HCT116 (cell line): ENCODE measurements around the gene GRK5. TPM values are rescaled to one million over a fixed set of nuclear protein-coding genes. Genes with fewer than 3 reads are reported as not detected.

Source experiments
- ATAC-seq: fragments of 200-7000 bp; cut with Tn5 transposase; 2 replicates; pipeline ENCODE4 v1.9.1; 2020; ENCODE audit warnings: mild to moderate bottlenecking, moderate library complexity
- BruUV-seq: library from RNA; stranded (reverse); fragments of 400-500 nt; replicated peaks from 2 replicates; lab custom pipeline; 2021; lab: Mats Ljungman, UMichigan
- CTCF ChIA-PET: fragments of 300-600 bp; sonication (Branson Sonifier 250); formaldehyde crosslinking; loops from one replicate; lab custom pipeline; 2021; ENCODE audit warnings: antibody characterized with exemption; lab: Charles Lee
- POLR2A ChIA-PET: fragments of 300-600, 350-600 bp; sonication (Branson Sonifier 250); formaldehyde crosslinking; loops from one replicate; lab custom pipeline; 2021; ENCODE audit warnings: antibody characterized with exemption; lab: Charles Lee
- RAD21 ChIA-PET, 2 experiments: fragments of 300-600 bp; sonication (Branson Sonifier 250); formaldehyde crosslinking; loops; one replicate each; lab custom pipeline; 2023; ENCODE audit warnings: low total read pairs in 2 of 2; ENCODE audit not compliant: uncharacterized antibody in 2 of 2, unreplicated experiment in 2 of 2, low non-redundant PET in 1 of 2; lab: Charles Lee
- DNase-seq: peaks from one replicate; pipeline ENCODE4 v3.0.0-alpha.2; 2010; ENCODE audit warnings: low read depth, low spot score
- H2AFZ ChIP-seq: fragments of 200-600 bp; shearing (Covaris generic), sonication (generic); 2 replicates; pipeline ENCODE4 v1.6.1; 2017; ENCODE audit warnings: low read depth, mixed run types, mixed read lengths, antibody characterized with exemption, low read length; ENCODE audit not compliant: poor library complexity, severe bottlenecking
- H3K27ac ChIP-seq: 2 replicates; pipeline ENCODE4 v1.5.1; 2012; ENCODE audit warnings: low read depth, low read length
- H3K27me3 ChIP-seq: fragments of 200-600 bp; sonication (generic); 2 replicates; pipeline ENCODE4 v1.6.1; 2016; ENCODE audit warnings: mixed run types, low read length, mixed read lengths; ENCODE audit not compliant: insufficient read depth
- H3K36me3 ChIP-seq, 2 experiments: fragments of 200-500 bp in 1 of 2; fragments of 200-600 bp in 1 of 2; sonication (Bioruptor generic) in 1 of 2; sonication (generic) in 1 of 2; 2 replicates each; pipeline versions ENCODE4 v1.5.1 to v1.6.1; 2014 to 2016; ENCODE audit warnings: low read length in 2 of 2, inconsistent platforms in 1 of 2, mixed read lengths in 1 of 2, mixed run types in 1 of 2; ENCODE audit not compliant: insufficient read depth in 2 of 2, control insufficient read depth in 1 of 2
- H3K4me1 ChIP-seq, 2 experiments: fragments of 200-600 bp in 1 of 2; sonication (generic) in 1 of 2; 2 replicates each; pipeline versions ENCODE4 v1.5.1 to v1.6.1; 2012 to 2017; ENCODE audit warnings: low read length in 2 of 2, inconsistent platforms in 1 of 2, mild to moderate bottlenecking in 1 of 2, mixed read lengths in 1 of 2, mixed run types in 1 of 2, moderate library complexity in 1 of 2; ENCODE audit not compliant: insufficient read depth in 2 of 2, control insufficient read depth in 1 of 2
- H3K4me2 ChIP-seq: fragments of 200-600 bp; sonication (generic); 2 replicates; pipeline ENCODE4 v1.6.1; 2017; ENCODE audit warnings: mixed run types, low read length, mixed read lengths
- H3K4me3 ChIP-seq, 2 experiments: fragments of 200-600 bp in 1 of 2; sonication (generic) in 1 of 2; replicated peaks in 1 of 2; 2 replicates each; pipeline ENCODE4 v1.5.1; 2011 to 2016; ENCODE audit warnings: low read length in 2 of 2, control low read depth in 1 of 2, low read depth in 1 of 2, mild to moderate bottlenecking in 1 of 2, mixed read lengths in 1 of 2, mixed run types in 1 of 2
- H3K79me2 ChIP-seq: fragments of 200-600 bp; sonication (generic); 2 replicates; pipeline ENCODE4 v1.6.1; 2017; ENCODE audit warnings: mild to moderate bottlenecking, mixed run types, low read length, moderate library complexity, mixed read lengths; ENCODE audit not compliant: insufficient read depth
- H3K9ac ChIP-seq: fragments of 200-600 bp; sonication (generic); 2 replicates; pipeline ENCODE4 v1.6.1; 2016; ENCODE audit warnings: low read length, mixed read lengths
- H3K9me2 ChIP-seq: fragments of 200-600 bp; sonication (generic), shearing (Covaris generic); 2 replicates; pipeline ENCODE4 v1.6.1; 2017; ENCODE audit warnings: mixed run types, mild to moderate bottlenecking, moderate library complexity; ENCODE audit not compliant: insufficient read depth
- H3K9me3 ChIP-seq, 2 experiments: fragments of 200-500 bp in 1 of 2; fragments of 200-600 bp in 1 of 2; sonication (Bioruptor generic) in 1 of 2; sonication (generic) in 1 of 2; 2 replicates each; pipeline ENCODE4 v1.6.1; 2014 to 2017; ENCODE audit warnings: low read length in 2 of 2, mixed read lengths in 2 of 2, inconsistent platforms in 1 of 2, low read depth in 1 of 2, mild to moderate bottlenecking in 1 of 2, mixed run types in 1 of 2, moderate library complexity in 1 of 2; ENCODE audit not compliant: control insufficient read depth in 1 of 2, insufficient read depth in 1 of 2
- H4K20me1 ChIP-seq: fragments of 200-600 bp; sonication (generic), shearing (Covaris generic); 2 replicates; pipeline ENCODE4 v1.6.1; 2017; ENCODE audit warnings: mixed run types, mild to moderate bottlenecking, moderate library complexity; ENCODE audit not compliant: insufficient read depth
- ATF3 ChIP-seq: IDR thresholded peaks from 2 replicates; pipeline ENCODE4 v1.6.1; 2012
- CBX3 ChIP-seq: IDR thresholded peaks from 2 replicates; pipeline ENCODE4 v1.6.1; 2012; ENCODE audit warnings: low read depth
- EGR1 ChIP-seq: IDR thresholded peaks from 2 replicates; pipeline ENCODE4 v1.6.1; 2012; ENCODE audit warnings: low read depth
- ELF1 ChIP-seq: IDR thresholded peaks from 2 replicates; pipeline ENCODE4 v1.6.1; 2012; ENCODE audit warnings: low read depth, borderline replicate concordance
- FOSL1 ChIP-seq: IDR thresholded peaks from 2 replicates; pipeline ENCODE4 v1.6.1; 2012; ENCODE audit warnings: low read depth
- JUND ChIP-seq: IDR thresholded peaks from 2 replicates; pipeline ENCODE4 v1.6.1; 2012
- MAX ChIP-seq: IDR thresholded peaks from 2 replicates; pipeline ENCODE4 v1.6.1; 2012
- REST ChIP-seq: IDR thresholded peaks from 2 replicates; pipeline ENCODE4 v1.6.1; 2012; ENCODE audit warnings: low read depth
- SIN3A ChIP-seq: IDR thresholded peaks from 2 replicates; pipeline ENCODE4 v1.6.1; 2012; ENCODE audit warnings: low read depth
- SP1 ChIP-seq: IDR thresholded peaks from 2 replicates; pipeline ENCODE4 v1.6.1; 2012; ENCODE audit warnings: low read depth
- TCF7L2 ChIP-seq: IDR thresholded peaks from 2 replicates; pipeline ENCODE4 v1.7.0; 2011; ENCODE audit warnings: borderline replicate concordance, inconsistent platforms; ENCODE audit not compliant: insufficient read depth, insufficient read length; ENCODE audit errors: extremely low read depth
- YY1 ChIP-seq: IDR thresholded peaks from 2 replicates; pipeline ENCODE4 v1.6.1; 2011; ENCODE audit warnings: low read length, low read depth, moderate library complexity, mild to moderate bottlenecking; ENCODE audit not compliant: insufficient replicate concordance; ENCODE audit errors: extremely low read depth
- ZBTB33 ChIP-seq: IDR thresholded peaks from 2 replicates; pipeline ENCODE4 v1.6.1; 2011; ENCODE audit warnings: mild to moderate bottlenecking, low read length, moderate library complexity; ENCODE audit not compliant: insufficient replicate concordance; ENCODE audit errors: extremely low read depth
- intact Hi-C: fragments of 100-400 bp; cut with micrococcal nuclease; formaldehyde crosslinking; loops from 2 replicates; pipeline ENCODE4 v1.10.0; 2022
- total RNA-seq: library from RNA; stranded (reverse); gene quantifications from one replicate; pipeline ENCODE4 v1.2.1, GENCODE V29; 2021; ENCODE audit not compliant: unreplicated experiment

GRK5 gene
- total RNA-seq, 1 experiment from 2014 or later = 7.3 TPM

GRCh38 chr10:119254335-119254734, 47.0 kb downstream of the GRK5 start:
- ATAC-seq (peak; percentile 20), DNase-seq (no peak)
- no peak for TF ChIP-seq SIN3A
- Histone ChIP-seq H3K9ac (peak overlapping the region; percentile 66), H4K20me1 (no peaks in the 10 kb centered on the region), H3K4me1 (peaks cover 40 to 68% of the 10 kb centered on the region in 2 experiments), H3K27me3 (no peaks in the 10 kb centered on the region), H3K4me3 (peak overlapping the region in 1 of 2 experiments; percentile 43; a peak in 3 of 4 replicates), H3K9me3 (no peaks in the 10 kb centered on the region), H3K36me3 (no peaks in the 10 kb centered on the region), H3K79me2 (no peaks in the 10 kb centered on the region), H3K9me2 (no peaks in the 10 kb centered on the region), H2AFZ (no peak overlapping the region), H3K27ac (peak overlapping the region; percentile 93), H3K4me2 (peak overlapping the region; percentile 78)
- BruUV-seq = TSS peak; percentile 89
- ChIA-PET CTCF (interaction anchor here (0.9 to 1.4 kb wide), 1 partner anchor 47 kb away, joined by 3 to 6 read pairs; the partner anchor contains the start of gene GRK5), POLR2A (interaction anchor here (0.9 to 2.7 kb wide), 6 partner anchors 10 to 63 kb away, joined by 3 to 19 read pairs (median 4); partner anchors contain the start of gene GRK5), RAD21 (interaction anchor here in 1 of 2 experiments (0.6 to 1.1 kb wide), 2 partner anchors 47 to 49 kb away, joined by 3 read pairs; partner anchors contain the start of gene GRK5)
- intact Hi-C loops = loop anchor here (2.0 to 5.0 kb wide), 2 partner anchors 46 to 63 kb away; no protein-coding TSS in a partner anchor

GRCh38 chr10:119256030-119256429, 48.7 kb downstream of the GRK5 start:
- no peak for DNase-seq
- Histone ChIP-seq H3K9me2 (no peaks in the 10 kb centered on the region), H3K9me3 (no peaks in the 10 kb centered on the region), H3K79me2 (no peaks in the 10 kb centered on the region), H3K9ac (peak overlapping the region; percentile 66; the same call in 1 of the 2 replicates), H3K27me3 (no peaks in the 10 kb centered on the region), H2AFZ (no peak overlapping the region), H3K4me1 (peaks cover 40 to 55% of the 10 kb centered on the region in 2 experiments), H3K36me3 (no peaks in the 10 kb centered on the region), H3K27ac (peak overlapping the region; percentile 93; the same call in 1 of the 2 replicates), H3K4me2 (peak overlapping the region; percentile 78; the same call in 1 of the 2 replicates), H3K4me3 (no peak overlapping the region), H4K20me1 (no peaks in the 10 kb centered on the region)
- ChIA-PET RAD21 (interaction anchor here in 1 of 2 experiments (1.1 kb wide), 1 partner anchor 15 kb away, joined by 5 read pairs; no protein-coding TSS in a partner anchor), POLR2A (no interaction called here), CTCF (no interaction called here)
- ATAC-seq = no peak
- no TSS peak for BruUV-seq
- intact Hi-C loops = no loop called here
- TF ChIP-seq MAX (no peak), EGR1 (no peak), YY1 (no peak), ATF3 (no peak), ZBTB33 (no peak), SP1 (no peak), ELF1 (no peak), CBX3 (no peak), FOSL1 (no peak), TCF7L2 (no peak), JUND (no peak), REST (no peak)
